Measurements from ENCODE around the gene HPSE2. TPM values are rescaled to one million over a fixed set of nuclear protein-coding genes. Genes with fewer than 3 reads are reported as not detected.

Gene HPSE2
- total RNA-seq, 1 experiment from 2014 or later: 0.20 TPM

GRCh38 chr10:98880971-98881370 lies 354.7 kb downstream of the HPSE2 start:
- no peaks in the 10 kb centered on the region for H3K27me3 ChIP-seq (ENCODE audit: insufficient read depth, low read length)
- WGBS (ENCODE audit: extremely low coverage, insufficient read length, low lambda C conversion rate): no CpG with 5 or more reads among the region's 2 CpGs
- H3K79me1 ChIP-seq (ENCODE audit: insufficient read depth, low read depth, low read length, poor library complexity, severe bottlenecking): no peaks in the 10 kb centered on the region
- H3K23ac ChIP-seq (ENCODE audit: insufficient read length, low read depth, low read length): no peak overlapping the region
- no peaks in the 10 kb centered on the region for H3K9me3 Mint-ChIP-seq
- no peak overlapping the region for H2BK12ac ChIP-seq (ENCODE audit: insufficient read length, low read depth, low read length)
- H3K9me3 ChIP-seq (ENCODE audit: control insufficient read depth, low read depth, low read length): no peaks in the 10 kb centered on the region
- no peak overlapping the region for H3K14ac ChIP-seq (ENCODE audit: insufficient read depth, low read length)
- H3K27ac Mint-ChIP-seq: no peak overlapping the region; a peak in 1 of 7 replicates
- no peak for TF ChIP-seq CTCF (conservative IDR thresholded peaks at IDR 0.05)
- no peaks in the 10 kb centered on the region for H3K23me2 ChIP-seq (ENCODE audit: insufficient read length, low read depth, low read length, poor library complexity, severe bottlenecking)
- H4K91ac ChIP-seq (ENCODE audit: insufficient read length, low read depth, low read length): no peak overlapping the region
- DNase-seq: no peak
- H3K27me3 Mint-ChIP-seq (ENCODE audit: low read depth): no peaks in the 10 kb centered on the region
- no peak overlapping the region for H3K4me2 ChIP-seq (ENCODE audit: insufficient read depth, insufficient read length, low read length)
- H2BK5ac ChIP-seq (ENCODE audit: insufficient read length, low read length): no peak overlapping the region
- no peak overlapping the region for H2BK15ac ChIP-seq (ENCODE audit: low read depth, low read length)
- no peak overlapping the region for H3K27ac ChIP-seq (ENCODE audit: insufficient read length, low read depth, low read length)
- H2BK20ac ChIP-seq (ENCODE audit: low read depth, low read length, poor library complexity, severe bottlenecking): no peak overlapping the region
- no peak overlapping the region for H3K18ac ChIP-seq (ENCODE audit: insufficient read length, low read depth, low read length)
- no peak overlapping the region for H3K4ac ChIP-seq (ENCODE audit: low read depth, low read length)
- no peak overlapping the region for H4K5ac ChIP-seq (ENCODE audit: insufficient read length, low read depth, low read length)
- no peak overlapping the region for H3K9ac ChIP-seq (ENCODE audit: extremely low read depth, insufficient read length, low read length)
- H2AK5ac ChIP-seq (ENCODE audit: insufficient read length, low read length): no peak overlapping the region
- no peaks in the 10 kb centered on the region for H3K4me1 ChIP-seq (ENCODE audit: insufficient read depth, low read length)
- no peak overlapping the region for H2BK120ac ChIP-seq (ENCODE audit: low read depth, low read length, poor library complexity, severe bottlenecking)
- 0 out of 4 replicates have a peak, but pooled peaks cover 0 to 3% of the 10 kb centered on the region in 2 experiments for H3K4me1 Mint-ChIP-seq
- H4K20me1 ChIP-seq (ENCODE audit: control insufficient read depth, insufficient read depth, insufficient read length): no peaks in the 10 kb centered on the region
- no peaks in the 10 kb centered on the region for H3K36me3 Mint-ChIP-seq (ENCODE audit: insufficient read depth in 1 of 3, low read depth in 3 of 3)
- no peaks in the 10 kb centered on the region for H3K79me2 ChIP-seq (ENCODE audit: insufficient read depth, low read length)
- no peak overlapping the region for H3T11ph ChIP-seq (ENCODE audit: low read length)
- H3K4me3 Mint-ChIP-seq: no peak overlapping the region
- no peak overlapping the region for H2AFZ ChIP-seq (ENCODE audit: low read length)
- no peak overlapping the region for H4K8ac ChIP-seq (replicated peaks; ENCODE audit: insufficient read length, low read depth, low read length)
- H3K56ac ChIP-seq (ENCODE audit: insufficient read length, low read depth, low read length): no peak overlapping the region
